ENCODE measurements around the gene ADNP. TPM values are rescaled to one million over a fixed set of nuclear protein-coding genes. Genes with fewer than 3 reads are reported as not detected.

The ADNP gene
- total RNA-seq, 4 donors from 2014 or later, result 40.2 to 57.9 (median 47.4) TPM

DNA sequence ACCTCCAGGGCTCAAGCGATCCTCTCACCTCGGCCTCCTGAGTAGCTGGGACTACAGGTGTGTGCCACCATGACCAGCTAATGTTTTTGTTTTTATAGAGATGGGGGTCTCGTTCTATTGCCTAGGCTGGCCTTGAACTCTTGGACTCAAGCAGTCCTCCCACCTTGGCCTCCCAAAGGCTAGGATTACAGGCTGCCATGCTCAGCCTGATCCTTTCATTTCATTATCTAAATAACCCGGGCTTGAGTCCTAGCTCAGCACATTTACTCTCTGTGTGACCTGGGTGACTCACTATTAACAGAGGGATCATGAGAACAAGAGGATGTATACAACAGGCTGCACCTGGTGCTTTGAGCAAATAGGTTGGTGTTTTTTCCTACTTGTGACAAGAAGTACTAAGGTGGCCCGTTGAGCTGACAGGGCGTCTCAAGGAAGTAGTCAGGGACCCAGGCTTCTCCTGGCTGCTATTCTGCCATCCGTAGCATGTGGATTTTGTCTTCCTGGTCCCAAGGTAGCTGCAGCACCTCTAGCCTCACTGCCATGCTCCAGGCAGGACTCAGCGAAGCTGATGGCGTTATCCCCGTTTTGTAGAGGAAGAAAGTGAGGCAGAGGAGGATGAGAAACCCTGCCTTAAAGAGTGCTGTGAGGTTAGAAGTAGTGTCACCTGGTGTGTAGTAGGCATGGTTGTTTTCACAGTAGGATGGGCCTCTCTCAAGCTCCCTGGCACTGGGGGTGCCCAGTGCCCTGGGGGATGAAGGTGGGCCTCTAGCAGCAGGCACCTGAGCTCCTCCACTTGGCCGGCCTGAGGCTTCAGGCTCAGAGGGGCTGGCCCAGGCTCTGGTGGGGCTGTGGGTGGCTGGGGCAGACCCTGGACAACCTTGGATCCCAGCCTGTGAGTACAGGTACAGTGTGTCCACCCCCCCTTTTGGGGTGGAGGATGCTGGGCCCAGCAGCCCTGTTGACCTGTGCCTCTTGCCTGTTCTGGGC is 62.4 kb downstream of the ADNP start:
- no peak overlapping the region for H3K27ac ChIP-seq
- no peaks in the 10 kb centered on the region for H3K9me3 ChIP-seq
- no peak for DNase-seq (ENCODE audit: low spot score in 2 of 2)
- H3K36me3 ChIP-seq, result no peaks in the 10 kb centered on the region
- WGBS, 2 donors, result 92% methylated on average over 10 to 11 of the region's 11 CpGs
- H3K27me3 ChIP-seq, result no peaks in the 10 kb centered on the region
- H3K4me1 ChIP-seq, result no peaks in the 10 kb centered on the region
- TF ChIP-seq CTCF (IDR thresholded peaks at IDR 0.05) (no peak), EP300 (IDR thresholded peaks at IDR 0.05) (no peak), POLR2A (IDR thresholded peaks at IDR 0.05) (no peak)
- H3K4me3 ChIP-seq, result no peak overlapping the region

- no peaks in the 10 kb centered on the region for H3K27me3 ChIP-seq
- TF ChIP-seq EP300 (IDR thresholded peaks at IDR 0.05) (no peak), CTCF (IDR thresholded peaks at IDR 0.05) (no peak), POLR2A (IDR thresholded peaks at IDR 0.05) (no peak)
- H3K9me3 ChIP-seq, result no peaks in the 10 kb centered on the region
- H3K27ac ChIP-seq, result no peak overlapping the region
- no peaks in the 10 kb centered on the region for H3K4me1 ChIP-seq
- no peaks in the 10 kb centered on the region for H3K36me3 ChIP-seq
- DNase-seq (ENCODE audit: low spot score in 2 of 2), result no peak
- H3K4me3 ChIP-seq, result no peak overlapping the region
- 90 to 94% methylated on average over 6 of the region's 6 CpGs for WGBS, 2 donors
These were observed 63.4 kb downstream of the ADNP start for GRCh38 chr20:50867805-50868204.

GRCh38 chr20:50866831-50867230 is 64.4 kb downstream of the ADNP start:
- H3K4me1 ChIP-seq, result no peaks in the 10 kb centered on the region
- H3K9me3 ChIP-seq, result no peaks in the 10 kb centered on the region
- no peak for DNase-seq (ENCODE audit: low spot score in 2 of 2)
- no peak overlapping the region for H3K27ac ChIP-seq
- H3K4me3 ChIP-seq, result no peak overlapping the region
- TF ChIP-seq CTCF (IDR thresholded peaks at IDR 0.05) (no peak), EP300 (IDR thresholded peaks at IDR 0.05) (no peak), POLR2A (IDR thresholded peaks at IDR 0.05) (no peak)
- WGBS, 2 donors, result 38 to 61% methylated on average over 9 of the region's 9 CpGs
- no peaks in the 10 kb centered on the region for H3K36me3 ChIP-seq
- H3K27me3 ChIP-seq, result no peaks in the 10 kb centered on the region

DNA sequence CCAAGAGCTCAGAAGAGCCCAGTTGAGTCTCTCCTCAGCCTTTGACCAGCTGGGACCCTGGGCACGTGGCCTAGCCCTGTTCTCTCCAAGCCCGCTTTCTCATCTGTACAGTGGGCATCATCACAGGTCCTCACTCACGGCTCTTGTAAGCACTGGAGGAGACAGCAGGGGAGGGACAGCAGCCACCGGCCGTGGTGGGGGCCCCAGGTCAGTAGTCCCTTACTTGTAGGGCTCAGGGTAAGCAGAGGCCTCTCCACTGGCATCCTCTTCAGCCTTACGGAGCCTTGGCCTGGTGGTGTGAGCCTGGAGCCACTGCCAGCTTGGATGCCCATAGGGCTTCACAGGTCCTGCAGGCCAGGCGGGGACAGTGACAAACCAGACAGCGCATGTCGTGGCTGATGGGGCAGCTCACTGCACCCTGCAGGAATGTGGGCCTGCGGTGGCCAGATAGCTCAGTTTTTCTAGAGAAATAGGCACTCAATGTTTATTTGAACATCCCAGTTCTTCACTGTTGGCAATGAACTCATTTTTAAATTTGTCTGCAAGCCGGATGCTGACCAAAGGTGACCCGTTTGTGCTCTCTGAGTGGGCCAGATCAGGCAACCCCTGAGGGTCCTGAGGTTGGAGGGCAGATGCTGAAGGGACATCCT is 65.1 kb downstream of the ADNP start:
- no peaks in the 10 kb centered on the region for H3K9me3 ChIP-seq
- WGBS, 2 donors, result 78 to 87% methylated on average over 11 to 12 of the region's 12 CpGs
- no peaks in the 10 kb centered on the region for H3K4me1 ChIP-seq
- H3K4me3 ChIP-seq, result no peak overlapping the region
- no peaks in the 10 kb centered on the region for H3K27me3 ChIP-seq
- no peaks in the 10 kb centered on the region for H3K36me3 ChIP-seq
- no peak overlapping the region for H3K27ac ChIP-seq
- no peak for TF ChIP-seq POLR2A (IDR thresholded peaks at IDR 0.05)
- TF ChIP-seq EP300 (IDR thresholded peaks at IDR 0.05), result no peak
- TF ChIP-seq CTCF (IDR thresholded peaks at IDR 0.05), result no peak
- DNase-seq (ENCODE audit: low spot score in 2 of 2), result no peak

DNA sequence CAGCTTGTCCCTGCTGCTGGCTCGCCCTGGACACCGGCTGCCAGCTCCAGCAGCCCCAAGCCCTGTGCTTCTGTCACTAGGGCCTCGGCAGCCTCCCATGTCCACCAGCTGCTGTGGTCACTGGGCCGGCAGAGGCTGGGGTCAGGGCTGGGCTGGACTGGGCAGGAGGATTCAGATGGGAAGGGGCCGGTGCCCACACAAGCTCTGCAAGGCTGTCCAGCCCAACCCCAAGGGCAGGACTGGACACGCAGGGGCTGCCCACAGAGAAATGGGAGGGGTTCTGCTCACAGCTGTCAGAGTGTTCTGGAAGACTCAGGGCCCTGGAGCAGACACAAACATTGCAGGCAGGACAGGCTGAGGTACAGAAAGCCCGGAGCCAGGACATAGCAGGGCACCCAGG is 65.6 kb downstream of the ADNP start:
- no peaks in the 10 kb centered on the region for H3K4me1 ChIP-seq
- no peak overlapping the region for H3K4me3 ChIP-seq
- H3K27ac ChIP-seq, result no peak overlapping the region
- H3K27me3 ChIP-seq, result no peaks in the 10 kb centered on the region
- WGBS, 2 donors, result 67 to 80% methylated on average over 7 of the region's 7 CpGs
- no peaks in the 10 kb centered on the region for H3K9me3 ChIP-seq
- no peaks in the 10 kb centered on the region for H3K36me3 ChIP-seq
- TF ChIP-seq EP300 (IDR thresholded peaks at IDR 0.05), result no peak
- no peak for TF ChIP-seq POLR2A (IDR thresholded peaks at IDR 0.05)
- TF ChIP-seq CTCF (IDR thresholded peaks at IDR 0.05), result no peak
- DNase-seq (ENCODE audit: low spot score in 2 of 2), result no peak
